Endodermal cell (in vitro differentiated cells): ENCODE results near the gene HES4. TPM values are rescaled to one million over a fixed set of nuclear protein-coding genes. Genes with fewer than 3 reads are reported as not detected.

Experiments
- DNase-seq: peaks from one replicate; pipeline ENCODE4 v3.0.0-alpha.2; 2017
- H3K27ac ChIP-seq: 2 replicates; pipeline ENCODE4 v1.5.1; 2013; ENCODE audit warnings: mild to moderate bottlenecking, low read depth, low read length, moderate library complexity
- H3K27me3 ChIP-seq: 2 replicates; pipeline ENCODE4 v1.6.1; 2013; ENCODE audit warnings: mild to moderate bottlenecking, low read length, moderate library complexity; ENCODE audit not compliant: insufficient read depth, control insufficient read depth, poor library complexity, severe bottlenecking
- H3K36me3 ChIP-seq: 2 replicates; pipeline ENCODE4 v1.7.0; 2013; ENCODE audit warnings: mild to moderate bottlenecking, low read length, moderate library complexity; ENCODE audit not compliant: control insufficient read depth, insufficient read depth
- H3K4me1 ChIP-seq: one replicate; pipeline ENCODE4 v1.7.0; 2013; ENCODE audit warnings: low read length; ENCODE audit not compliant: control insufficient read depth, insufficient read depth
- H3K4me3 ChIP-seq: 2 replicates; pipeline ENCODE4 v1.5.1; 2013; ENCODE audit warnings: mild to moderate bottlenecking, low read length, moderate library complexity
- H3K9ac ChIP-seq: 2 replicates; pipeline ENCODE4 v1.6.1; 2013; ENCODE audit warnings: mild to moderate bottlenecking, low read length, moderate library complexity; ENCODE audit not compliant: poor library complexity, severe bottlenecking; ENCODE audit errors: extremely low read depth
- H3K9me3 ChIP-seq: 2 replicates; pipeline ENCODE4 v1.6.1; 2013; ENCODE audit warnings: mild to moderate bottlenecking, low read length, moderate library complexity; ENCODE audit not compliant: control insufficient read depth
- H3K27ac Mint-ChIP-seq: 2 replicates; pipeline ENCODE4 v1.8.0; 2020; ENCODE audit warnings: mixed read lengths
- H3K27me3 Mint-ChIP-seq: 2 replicates; pipeline ENCODE4 v1.8.0; 2021; ENCODE audit warnings: mild to moderate bottlenecking, mixed read lengths; ENCODE audit not compliant: insufficient read depth
- H3K36me3 Mint-ChIP-seq: 2 replicates; pipeline ENCODE4 v1.8.0; 2020; ENCODE audit warnings: low read depth, mixed read lengths
- H3K4me1 Mint-ChIP-seq: 2 replicates; pipeline ENCODE4 v1.8.0; 2020; ENCODE audit warnings: mixed read lengths
- H3K4me3 Mint-ChIP-seq: 2 replicates; pipeline ENCODE4 v1.8.0; 2020; ENCODE audit warnings: mild to moderate bottlenecking, moderate library complexity, mixed read lengths
- H3K9me3 Mint-ChIP-seq: 2 replicates; pipeline ENCODE4 v1.8.0; 2020; ENCODE audit warnings: mild to moderate bottlenecking, mixed read lengths
- CTCF ChIP-seq: fragments of 200-600 bp; sonication (generic); conservative IDR thresholded peaks from 2 replicates; pipeline ENCODE4 v1.5.0; 2021; ENCODE audit warnings: antibody characterized with exemption, mild to moderate bottlenecking
- WGBS, 2 experiments: methylation state at CpG; one replicate each; pipeline versions ENCODE4 v1.1.5 to v1.1.7; 2013; ENCODE audit warnings: missing lambda C conversion rate in 2 of 2, mixed read lengths in 1 of 2; ENCODE audit not compliant: insufficient coverage in 1 of 2, insufficient read length in 1 of 2; 5-methylcytosine and 5-hydroxymethylcytosine counted together
- total RNA-seq, 2 donors: library from RNA; stranded (reverse); fragmentation: NEBNext Ultra II Directional in 1 of 2; extraction: Animal tissue kit (Norgen Biotek cat#: 25700) in 1 of 2; gene quantifications; 2 replicates in 1 of 2; 3 replicates in 1 of 2; pipeline ENCODE4 v1.2.1, GENCODE V29; 2021

HES4 gene
- total RNA-seq, 2 donors from 2014 or later: 16.1 to 19.7 TPM

- H3K27me3 Mint-ChIP-seq: peaks cover 39% of the 10 kb centered on the region
- no peak for TF ChIP-seq CTCF
- H3K4me3 ChIP-seq: no peak overlapping the region
- no peak overlapping the region for H3K27ac Mint-ChIP-seq
- DNase-seq: peak; percentile 76
- peaks cover 3% of the 10 kb centered on the region for H3K36me3 Mint-ChIP-seq
- H3K27ac ChIP-seq: no peak overlapping the region
- peaks cover 58% of the 10 kb centered on the region for H3K27me3 ChIP-seq
- H3K36me3 ChIP-seq: no peaks in the 10 kb centered on the region
- WGBS, 2 experiments: 69 to 79% methylated on average over 19 to 33 of the region's 33 CpGs
- H3K9me3 Mint-ChIP-seq: no peaks in the 10 kb centered on the region
- no peaks in the 10 kb centered on the region for H3K9me3 ChIP-seq
- no peaks in the 10 kb centered on the region for H3K4me1 ChIP-seq
- H3K9ac ChIP-seq: no peak overlapping the region
- H3K4me1 Mint-ChIP-seq: no peaks in the 10 kb centered on the region
- no peak overlapping the region for H3K4me3 Mint-ChIP-seq
Observed at GRCh38 chr1:970242-970972, 29.5 kb downstream of the HES4 start.

GRCh38 chr1:969260-969855 is 30.5 kb downstream of the HES4 start:
- H3K27me3 Mint-ChIP-seq: peaks cover 34% of the 10 kb centered on the region

More at GRCh38 chr1:969260-969855, 30.5 kb downstream of the HES4 start:
- Histone ChIP-seq H3K9ac (no peak overlapping the region), H3K4me1 (no peaks in the 10 kb centered on the region), H3K36me3 (no peaks in the 10 kb centered on the region), H3K9me3 (no peaks in the 10 kb centered on the region), H3K27me3 (peaks cover 47% of the 10 kb centered on the region), H3K4me3 (no peak overlapping the region), H3K27ac (no peak overlapping the region)
- Mint-ChIP-seq H3K36me3 (peaks cover 3% of the 10 kb centered on the region), H3K27ac (no peak overlapping the region), H3K4me3 (no peak overlapping the region), H3K9me3 (no peaks in the 10 kb centered on the region), H3K4me1 (no peaks in the 10 kb centered on the region)
- no peak for TF ChIP-seq CTCF
- WGBS, 2 experiments: 82 to 85% methylated on average over 13 to 15 of the region's 15 CpGs
- DNase-seq: no peak
